Putamen (tissue), 1 donor: ENCODE measurements around the gene NUTF2.
A peak's percentile ranks its signal among the peaks of the same experiment; 100 is the strongest.
"Not testable (repeated sequence)": the region's sequence is repeated elsewhere in the genome, so short reads cannot be mapped to it uniquely, and the experiment has no call there.

Source experiments
- DNase-seq: peaks from one replicate; pipeline ENCODE4 v3.0.0-alpha.2; 2016; ENCODE audit warnings: low spot score

Gene NUTF2

DNA sequence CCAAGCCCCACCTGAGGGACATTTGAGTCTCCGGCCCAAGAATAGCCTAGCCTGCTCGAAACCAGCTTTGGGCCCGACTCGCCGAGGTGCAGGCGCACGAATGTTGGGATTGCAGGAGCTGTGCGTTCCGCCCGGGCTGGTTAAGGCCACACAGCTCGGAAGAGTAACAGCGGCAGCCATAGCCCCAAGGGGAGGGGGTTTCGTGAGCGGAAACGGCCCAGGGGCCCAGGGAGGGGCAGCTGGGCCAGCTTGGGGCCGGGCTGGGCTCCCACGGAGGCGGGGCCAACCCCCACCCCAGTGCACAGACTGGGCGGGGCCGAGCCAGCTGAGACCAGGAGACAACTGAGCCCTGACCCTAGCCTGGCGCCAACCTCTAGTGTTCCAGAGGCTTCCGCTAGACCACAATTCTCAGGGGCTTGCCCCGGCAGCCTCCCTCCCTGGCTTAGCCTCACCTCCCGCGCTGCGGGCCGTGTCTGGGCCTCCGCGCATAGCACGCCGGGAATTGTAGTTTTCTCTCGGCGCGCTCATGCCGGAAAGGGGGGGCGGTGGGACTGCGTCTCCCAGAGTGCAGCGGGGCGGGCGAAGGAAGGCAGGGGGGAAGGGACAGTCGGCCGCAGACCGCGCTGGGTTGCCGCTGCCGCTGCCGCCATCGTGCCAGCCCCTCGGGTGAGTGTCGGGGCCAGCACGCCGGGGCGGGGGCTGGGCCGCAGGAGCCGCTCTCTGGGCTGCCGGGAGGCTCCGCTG lies at the start of gene NUTF2:
NUTF2 (plus strand) TSS at position 614 of the 744 bp plus-strand sequence. CDS start 18,198 bp downstream, outside the sequence.
- peak; percentile 95 for DNase-seq

GRCh38 chr16:67800338-67800926 lies 46.3 kb upstream of the NUTF2 start:
- DNase-seq = no peak

- DNase-seq = no peak
Measured at GRCh38 chr16:67801241-67801640, 45.5 kb upstream of the NUTF2 start.

DNA sequence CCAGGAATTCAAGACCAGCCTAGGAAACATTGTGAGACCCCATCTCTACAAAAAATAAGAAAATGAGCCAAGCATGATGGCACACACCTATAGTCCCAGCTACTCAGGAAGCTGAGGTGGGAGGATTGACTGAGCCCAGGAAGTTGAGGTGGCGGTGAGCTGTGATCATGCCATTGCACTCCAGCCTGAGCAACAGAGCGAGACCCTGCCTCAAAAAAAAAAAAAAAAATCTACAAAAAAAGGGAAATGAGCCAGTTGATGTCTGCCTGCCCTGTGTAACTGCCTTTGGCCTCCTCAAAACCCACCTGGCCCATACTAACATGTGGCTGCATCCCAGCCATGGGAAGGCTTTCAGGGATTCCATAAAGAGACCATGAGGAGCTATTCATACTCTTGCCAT lies 44.9 kb upstream of the NUTF2 start:
- DNase-seq = no peak

GRCh38 chr16:67803894-67804293 lies 42.8 kb upstream of the NUTF2 start:
- no peak for DNase-seq

DNA sequence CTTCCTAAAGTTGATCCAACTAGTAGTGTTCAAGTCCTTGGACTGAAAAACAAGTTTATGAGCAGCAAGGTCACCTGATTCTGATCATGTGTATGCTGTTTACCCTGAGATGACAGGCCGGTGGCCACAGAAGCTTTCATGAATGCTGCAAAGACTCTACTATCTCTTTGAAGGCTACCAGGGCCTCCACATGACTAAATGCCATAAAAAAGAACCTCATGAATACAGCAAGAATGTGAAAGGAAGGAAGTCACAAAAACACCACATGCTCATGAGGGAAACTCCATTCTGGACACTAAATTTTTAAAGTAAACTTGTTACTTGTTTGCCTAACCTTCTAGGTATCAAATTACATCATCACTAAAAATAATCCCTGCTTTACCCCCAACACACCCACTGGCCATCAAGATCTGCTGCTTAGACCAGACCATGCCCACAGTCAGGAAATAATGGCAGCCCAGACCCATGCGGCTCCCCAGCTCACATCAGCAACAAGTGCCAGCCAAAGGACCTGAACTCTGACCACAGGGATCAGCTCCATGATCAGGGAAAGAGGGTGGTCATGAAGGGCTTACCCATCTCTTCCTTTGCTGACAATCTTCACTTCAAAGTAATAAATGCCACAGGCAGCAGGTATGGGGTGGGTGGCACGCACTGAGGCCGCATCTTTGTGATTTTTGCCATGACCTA lies 41.7 kb upstream of the NUTF2 start:
- DNase-seq = no peak

DNA sequence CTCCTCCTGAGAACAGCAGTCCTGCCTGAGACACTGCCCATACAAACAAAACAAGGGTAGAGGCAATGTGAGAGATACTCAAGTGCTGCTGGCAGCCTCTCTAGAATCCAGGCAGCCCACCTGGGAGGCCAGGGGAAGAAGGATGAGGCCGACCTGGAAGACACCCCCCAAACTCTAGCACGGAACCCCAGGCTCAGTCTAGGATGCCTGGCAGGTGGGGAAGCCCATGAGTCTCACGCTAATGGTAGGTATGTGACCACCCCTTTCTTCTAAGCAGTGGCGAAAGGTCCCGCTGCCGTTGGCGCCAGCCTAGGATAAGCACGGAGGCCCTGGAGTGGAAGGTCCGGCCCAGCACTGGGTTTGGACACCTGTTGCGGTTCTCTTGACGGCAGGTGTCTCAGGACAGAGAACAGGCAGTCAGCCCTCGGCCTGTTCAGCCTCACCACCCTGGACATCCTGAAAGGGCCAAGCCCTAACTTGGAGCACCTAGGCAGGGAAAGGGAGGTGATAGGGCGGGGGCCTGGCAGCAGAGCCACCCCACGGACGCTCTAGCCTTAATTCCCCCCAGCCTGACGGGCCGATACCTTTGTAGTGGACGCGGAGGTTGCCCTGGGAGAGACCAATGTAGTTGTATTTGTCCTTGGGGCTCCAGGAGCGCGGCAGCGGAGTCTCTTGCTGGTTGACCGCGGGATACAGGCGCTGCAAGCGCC lies 40.9 kb upstream of the NUTF2 start:
- no peak for DNase-seq

- peak; percentile 100 for DNase-seq
Measured at GRCh38 chr16:67806428-67807147, 40.1 kb upstream of the NUTF2 start, which contains the start of the genes RANBP10 and TSNAXIP1. RANBP10 (minus strand) TSS chr16:67806560; CDS start chr16:67806536, 24 bp downstream. TSNAXIP1 (plus strand) TSS chr16:67806889; CDS start chr16:67807150, 261 bp downstream.

- no peak for DNase-seq
Measured at GRCh38 chr16:67807148-67807682, 39.5 kb upstream of the NUTF2 start.

DNA sequence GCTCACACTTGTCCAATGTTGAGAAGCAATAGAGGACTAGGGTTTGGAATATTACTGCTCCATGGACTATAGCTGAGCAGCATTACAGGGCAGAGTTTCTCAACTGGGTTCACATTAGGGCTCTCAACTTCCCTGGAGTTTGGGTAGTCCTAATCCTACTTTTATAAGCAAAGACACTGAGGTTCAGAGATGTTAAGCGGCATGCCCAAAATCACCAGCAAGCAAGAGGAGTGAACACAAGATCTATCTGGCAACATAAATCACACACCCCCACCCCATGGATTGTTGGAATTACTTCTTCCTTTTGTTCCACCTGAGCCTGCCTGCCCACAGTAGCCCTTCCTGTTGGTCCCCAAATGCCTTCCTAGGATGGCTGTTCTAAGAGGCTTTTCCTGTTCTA lies 34.8 kb upstream of the NUTF2 start:
- DNase-seq = no peak

DNA sequence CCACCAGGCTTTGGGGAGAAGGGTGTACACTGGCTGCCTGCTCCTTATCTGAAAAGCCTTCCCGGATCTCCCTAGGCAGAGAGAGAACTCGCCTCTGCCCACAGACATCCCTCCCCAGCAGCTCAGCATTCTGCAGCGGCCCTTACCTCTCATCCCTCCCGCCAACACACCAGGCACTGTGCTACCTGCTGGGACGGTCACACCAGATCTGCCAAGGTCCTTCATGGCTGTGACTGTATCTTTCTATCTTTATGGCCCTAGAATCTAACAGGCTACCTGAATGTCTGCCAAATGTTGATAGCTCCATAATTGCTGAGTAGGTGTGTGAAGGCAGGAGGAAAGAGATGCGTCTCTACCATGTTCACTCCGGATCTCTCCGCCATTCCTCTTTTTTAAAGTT lies 32.2 kb upstream of the NUTF2 start:
- no peak for DNase-seq

GRCh38 chr16:67820608-67821259 lies 26.0 kb upstream of the NUTF2 start:
- no peak for DNase-seq

- no peak for DNase-seq
Measured at GRCh38 chr16:67822511-67822910, 24.2 kb upstream of the NUTF2 start.

GRCh38 chr16:67825119-67825518 lies 21.6 kb upstream of the NUTF2 start:
- no peak for DNase-seq

GRCh38 chr16:67825906-67826305 lies 20.8 kb upstream of the NUTF2 start:
- DNase-seq = no peak

- no peak for DNase-seq
Measured at GRCh38 chr16:67828651-67829050, 18.1 kb upstream of the NUTF2 start.

- DNase-seq = no peak
Measured at GRCh38 chr16:67833030-67833414, 13.7 kb upstream of the NUTF2 start.

DNA sequence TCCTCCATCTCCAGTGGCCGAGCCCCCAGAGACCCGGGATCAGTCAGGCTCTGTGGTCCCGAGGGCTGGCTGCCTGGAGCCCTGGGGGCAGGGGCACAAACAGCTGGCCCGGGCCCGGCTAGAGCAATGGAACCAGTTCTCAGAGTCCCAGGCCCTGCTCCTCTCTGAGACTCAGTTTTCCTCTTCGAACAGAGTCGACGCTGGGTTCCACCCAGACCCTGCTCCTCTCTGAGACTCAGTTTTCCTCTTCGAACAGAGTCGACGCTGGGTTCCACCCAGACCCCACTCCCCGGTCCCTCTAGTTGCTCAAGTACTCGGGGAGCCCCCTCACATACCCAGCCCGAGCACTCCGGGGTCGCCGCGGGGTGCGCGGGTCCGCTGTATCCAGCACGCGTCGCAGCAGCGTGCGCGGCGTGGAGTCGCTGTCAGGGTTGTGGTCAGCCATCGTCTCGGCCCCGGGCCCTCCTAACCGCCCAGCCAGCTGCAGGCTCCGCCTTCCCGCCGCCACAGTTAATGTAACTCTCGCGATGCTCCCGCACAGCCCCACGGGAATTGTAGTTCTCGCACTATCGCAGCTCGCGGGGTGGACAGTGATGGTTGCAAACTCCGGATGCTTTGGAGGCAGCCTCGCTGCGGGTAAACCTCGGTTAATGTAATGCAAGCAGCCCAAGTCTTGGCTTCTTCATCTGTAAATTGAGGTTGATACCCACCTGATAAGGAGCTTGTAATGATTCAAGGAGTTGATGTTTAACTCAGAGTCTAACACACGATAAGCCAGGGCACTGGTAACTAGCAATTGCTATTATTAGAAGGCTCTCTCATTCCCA lies 13.1 kb upstream of the NUTF2 start:
- peak; percentile 88 for DNase-seq

GRCh38 chr16:67834242-67834614 lies 12.5 kb upstream of the NUTF2 start:
- DNase-seq = no peak

- DNase-seq = not testable (repeated sequence)
Measured at GRCh38 chr16:67837190-67837589, 9.5 kb upstream of the NUTF2 start.
